ENCODE results near the gene SEPTIN10.
A peak's percentile ranks its signal among the peaks of the same experiment; 100 is the strongest.
"Not testable (repeated sequence)": the region's sequence is repeated elsewhere in the genome, so short reads cannot be mapped to it uniquely, and the experiment has no call there.

SEPTIN10 gene

GRCh38 chr2:109633284-109633961 lies 19.7 kb upstream of the SEPTIN10 start:
- DNase-seq, result no peak

- no peak for DNase-seq
Measured at GRCh38 chr2:109632158-109632789, 18.5 kb upstream of the SEPTIN10 start.

- DNase-seq, result no peak
Measured at GRCh38 chr2:109631741-109632140, 18.0 kb upstream of the SEPTIN10 start.

GRCh38 chr2:109630441-109631430 lies 17.0 kb upstream of the SEPTIN10 start:
- DNase-seq, result no peak

- no peak for DNase-seq
Measured at GRCh38 chr2:109629867-109630266, 16.1 kb upstream of the SEPTIN10 start.

- not testable (repeated sequence) for DNase-seq
Measured at GRCh38 chr2:109628321-109628720, 14.6 kb upstream of the SEPTIN10 start.

GRCh38 chr2:109624339-109624738 lies 10.6 kb upstream of the SEPTIN10 start:
- no peak for DNase-seq

- no peak for DNase-seq
Measured at GRCh38 chr2:109623923-109624322, 10.2 kb upstream of the SEPTIN10 start.

- DNase-seq, result no peak
Measured at GRCh38 chr2:109623297-109623696, 9.5 kb upstream of the SEPTIN10 start.

- DNase-seq, result no peak
Measured at GRCh38 chr2:109619032-109619615, 5.4 kb upstream of the SEPTIN10 start.

GRCh38 chr2:109616184-109616583 lies 2.4 kb upstream of the SEPTIN10 start:
- DNase-seq, result no peak

- DNase-seq, result no peak
Measured at GRCh38 chr2:109615637-109616144, 1.9 kb upstream of the SEPTIN10 start.

- DNase-seq, result peak; percentile 39
Measured at GRCh38 chr2:109614715-109615636, 1.2 kb upstream of the SEPTIN10 start.

- no peak for DNase-seq
Measured at GRCh38 chr2:109613081-109613921, 465 bp downstream of the SEPTIN10 start.

GRCh38 chr2:109611467-109612095 lies 2.2 kb downstream of the SEPTIN10 start:
- peak; percentile 39 for DNase-seq

GRCh38 chr2:109609352-109610024 lies 4.3 kb downstream of the SEPTIN10 start:
- no peak for DNase-seq

- DNase-seq, result no peak
Measured at GRCh38 chr2:109607766-109608165, 6.0 kb downstream of the SEPTIN10 start.

- no peak for DNase-seq
Measured at GRCh38 chr2:109604597-109604996, 9.2 kb downstream of the SEPTIN10 start.

- no peak for DNase-seq
Measured at GRCh38 chr2:109602617-109603188, 11.1 kb downstream of the SEPTIN10 start.
